GM18861 (cell line): ENCODE results near the gene TYRP1.

Experiments used
- ATAC-seq: cut with Tn5 transposase; IDR thresholded peaks from one replicate; pipeline ENCODE4 v1.9.1; 2021; ENCODE audit not compliant: unreplicated experiment

Gene TYRP1

DNA sequence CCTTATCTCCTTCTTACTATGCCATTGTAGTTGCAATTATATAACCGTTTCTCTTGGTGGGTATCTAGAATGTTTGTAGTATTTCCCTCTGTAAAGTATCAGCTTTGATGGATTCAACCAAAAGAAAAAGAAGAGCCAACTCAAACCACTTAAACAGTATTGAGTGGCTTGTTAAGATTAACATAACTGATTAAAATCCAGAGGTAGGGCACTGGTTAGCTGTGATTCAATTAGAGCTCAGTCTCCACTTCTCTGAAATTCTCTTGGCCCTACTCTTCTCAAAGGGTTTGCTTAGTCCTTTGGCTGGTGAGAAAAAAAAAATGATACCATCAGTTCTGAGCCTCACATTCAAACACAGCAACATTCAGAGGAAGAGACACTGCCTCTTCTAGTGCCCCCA, 37.0 kb downstream of the TYRP1 start:
- ATAC-seq = no peak

DNA sequence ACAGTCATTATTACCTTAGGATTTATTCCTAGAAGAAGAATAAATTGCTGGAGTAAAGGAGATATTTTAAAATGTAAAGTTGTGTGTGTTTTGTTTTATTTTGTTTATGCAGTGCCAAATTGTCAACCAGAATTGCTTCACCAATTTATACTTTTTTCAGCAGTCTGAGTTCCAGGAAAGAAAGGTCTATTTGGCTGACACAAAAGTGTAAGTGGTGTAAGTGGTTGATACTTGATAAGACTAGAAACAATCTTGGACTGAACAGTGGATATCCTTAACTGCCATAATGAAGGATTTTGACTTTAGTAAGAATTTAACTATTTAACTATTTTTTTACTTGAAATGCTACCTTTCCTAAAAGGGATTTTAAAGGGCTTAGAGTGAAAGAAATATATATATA, 37.7 kb downstream of the TYRP1 start:
- ATAC-seq = no peak

DNA sequence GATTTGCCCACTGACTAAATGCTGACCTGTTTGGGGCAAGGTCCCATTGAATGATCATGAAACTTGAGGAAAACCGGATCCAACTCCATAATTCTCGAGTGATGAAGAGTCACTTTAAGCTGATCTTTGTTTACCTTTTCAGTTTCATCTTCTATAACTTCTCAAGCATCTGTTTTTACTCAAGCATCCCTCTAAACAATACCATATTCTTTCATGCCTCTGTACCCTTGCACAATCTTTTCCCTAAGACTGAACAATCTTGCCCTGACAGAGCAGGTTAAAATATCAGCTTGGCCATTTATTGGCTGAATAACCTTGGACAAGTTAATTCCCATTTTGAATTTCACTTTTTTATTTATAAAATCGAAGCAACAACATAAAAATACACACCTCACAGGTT, 39.8 kb downstream of the TYRP1 start:
- no peak for ATAC-seq

DNA sequence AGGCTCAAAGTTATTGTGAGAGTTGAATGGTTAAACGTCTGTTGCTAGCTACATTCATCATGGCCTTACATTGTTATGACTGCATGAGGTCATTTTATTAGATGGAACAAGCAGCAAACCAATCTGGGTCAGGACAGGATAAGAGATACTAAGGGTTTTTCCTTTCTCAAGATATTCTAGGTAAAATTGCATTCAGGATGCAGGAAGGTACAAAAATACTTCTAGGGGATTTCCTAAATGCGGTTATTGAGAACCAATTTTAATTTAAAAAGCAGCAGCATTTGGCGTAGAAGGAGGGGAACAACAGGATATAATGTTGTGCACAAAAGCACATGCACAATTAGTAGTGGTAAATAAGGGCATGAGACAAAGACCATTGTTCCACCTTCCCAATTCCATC, 42.5 kb downstream of the TYRP1 start:
- no peak for ATAC-seq

DNA sequence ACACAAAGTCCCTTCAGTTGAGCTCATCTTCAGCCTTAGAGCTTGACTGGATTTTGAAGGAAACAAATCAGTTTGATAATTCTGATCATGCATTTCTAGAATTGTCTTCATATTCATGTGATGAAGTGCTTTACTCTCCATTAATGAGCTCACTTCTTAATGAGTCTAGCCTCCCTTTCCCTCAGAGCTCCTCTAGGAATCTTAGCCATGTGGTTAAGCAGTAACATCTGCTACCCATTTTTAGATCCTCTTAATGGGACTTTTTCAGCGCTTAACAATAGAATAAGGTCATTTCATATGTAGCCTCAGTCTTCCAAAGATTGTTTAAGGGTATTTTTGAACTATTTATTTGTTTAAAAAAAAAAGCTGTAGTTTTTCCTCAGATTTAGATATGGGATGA, 44.7 kb downstream of the TYRP1 start:
- no peak for ATAC-seq

DNA sequence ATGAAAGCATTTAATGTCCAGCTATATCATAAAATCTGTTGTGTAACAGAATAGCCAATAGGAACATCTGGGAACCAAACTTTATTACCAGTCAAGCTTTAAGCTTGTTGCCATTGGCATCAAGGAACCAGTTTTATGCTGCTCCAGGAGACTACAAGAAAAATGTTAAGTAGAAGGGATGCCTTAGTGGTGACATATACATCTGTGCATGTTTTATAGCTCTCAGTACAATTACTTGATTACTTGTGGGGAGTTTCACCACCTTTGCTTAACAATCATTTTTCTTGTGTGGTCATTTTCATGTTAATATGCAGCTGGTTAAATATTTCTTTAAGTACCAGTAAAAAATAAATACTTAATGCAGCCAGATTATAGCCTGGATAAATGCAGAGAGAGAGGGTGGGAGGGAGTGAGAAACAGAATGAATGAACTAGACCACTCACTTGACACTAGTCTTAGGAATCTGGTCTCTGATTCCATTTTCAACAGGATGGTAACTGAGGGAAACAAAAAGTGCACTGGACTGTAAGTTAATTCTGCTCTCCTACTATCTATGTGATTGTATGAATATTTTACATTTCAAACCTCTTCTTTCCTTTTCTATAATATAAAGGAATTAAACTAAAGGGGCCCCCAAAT, 45.9 kb downstream of the TYRP1 start:
- no peak for ATAC-seq

DNA sequence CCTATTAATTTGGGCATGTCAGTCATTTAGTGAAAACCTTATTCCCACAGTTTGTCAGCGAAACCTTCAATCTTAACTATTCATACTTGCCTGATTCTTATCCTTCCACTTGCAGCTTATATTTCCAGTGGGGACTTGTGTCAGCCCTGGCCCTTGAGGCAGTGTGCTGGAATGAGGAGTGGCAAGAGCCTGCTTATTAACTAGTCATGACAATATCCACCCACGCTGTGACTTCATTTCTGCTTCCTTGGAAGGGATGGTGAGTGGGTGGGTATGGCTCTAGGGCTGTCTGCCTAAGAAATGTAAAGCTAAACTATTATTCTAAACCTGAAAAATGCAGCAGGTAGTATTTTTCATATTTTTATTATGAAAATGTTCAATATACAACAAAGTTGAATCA, 47.7 kb downstream of the TYRP1 start:
- ATAC-seq = no peak

DNA sequence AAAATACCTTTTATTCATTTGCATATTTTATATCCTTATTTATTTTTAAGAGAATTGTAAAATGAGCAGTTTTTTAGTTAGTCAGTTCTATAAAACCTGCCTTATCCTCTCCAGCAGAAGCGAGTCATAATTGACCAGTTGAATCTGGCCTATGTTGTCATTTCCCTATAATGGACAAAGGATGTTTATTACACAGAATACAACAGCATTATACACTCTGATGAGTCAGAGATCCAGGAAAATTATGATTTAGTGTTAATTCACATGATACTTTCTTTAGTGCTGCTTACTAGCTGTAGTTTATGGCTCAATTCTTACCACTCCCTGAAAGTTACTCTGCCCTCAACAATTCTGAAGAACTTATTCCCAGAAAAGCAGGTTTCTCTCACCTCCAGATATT, 54.8 kb downstream of the TYRP1 start:
- ATAC-seq = no peak

DNA sequence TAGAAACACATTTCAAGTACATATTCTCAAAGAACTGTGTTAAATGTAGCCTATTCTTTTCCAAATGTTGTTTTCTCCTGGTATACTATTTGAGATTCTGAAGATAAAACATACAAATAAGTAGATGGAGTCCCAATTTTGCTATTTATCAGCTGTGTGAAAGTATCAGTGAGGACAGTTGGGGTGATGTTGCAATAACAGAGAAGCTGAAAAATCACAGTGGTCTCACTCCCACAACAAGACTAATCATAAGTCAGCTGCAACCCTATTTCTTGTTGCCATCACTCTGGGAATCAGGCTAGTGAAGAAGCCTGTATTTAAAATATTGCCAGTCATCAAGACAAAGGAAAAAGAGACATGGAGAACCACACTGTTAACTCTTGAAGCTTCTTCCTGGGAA, 55.8 kb downstream of the TYRP1 start:
- ATAC-seq = no peak

DNA sequence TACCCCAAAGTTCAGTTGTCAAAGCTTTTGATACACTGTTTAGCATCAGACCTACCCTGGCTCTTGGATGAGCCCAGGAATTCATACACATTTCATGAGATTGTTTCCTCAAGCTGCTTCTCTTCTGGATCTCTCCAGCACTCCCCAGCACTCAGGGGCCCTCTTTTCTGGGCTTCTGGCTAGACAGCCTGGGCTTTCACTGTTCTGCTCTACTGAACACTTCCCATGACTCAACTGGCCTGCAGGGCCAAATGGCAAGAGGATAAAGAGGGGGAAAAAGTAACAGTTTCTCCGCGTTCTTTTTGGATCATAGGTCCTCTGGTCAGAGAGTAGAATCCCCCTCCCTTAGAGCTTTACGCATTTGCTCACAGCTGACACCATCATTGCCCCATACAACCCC, 60.7 kb downstream of the TYRP1 start:
- no peak for ATAC-seq

DNA sequence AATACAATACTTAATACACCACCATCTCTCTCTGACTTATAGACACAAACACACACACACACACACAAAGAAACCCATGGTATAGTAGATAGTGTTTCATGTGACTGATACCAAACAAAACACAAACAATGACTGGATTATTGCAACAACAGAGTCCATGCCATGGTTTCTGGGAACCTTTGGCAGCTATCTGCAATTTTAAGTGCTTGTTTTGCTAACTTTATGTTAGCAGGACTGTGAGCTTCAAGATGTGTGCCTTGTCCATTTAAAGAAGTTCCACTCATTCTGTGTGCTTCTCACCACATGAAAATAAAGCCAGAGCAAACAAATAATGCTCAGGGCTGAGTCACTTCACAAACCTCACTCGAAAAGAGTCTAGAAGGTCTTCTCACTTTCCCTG, 66.6 kb downstream of the TYRP1 start:
- no peak for ATAC-seq
